Measurements from ENCODE around the gene ERBIN.
"Not testable (repeated sequence)": the region's sequence is repeated elsewhere in the genome, so short reads cannot be mapped to it uniquely, and the experiment has no call there.

The ERBIN gene

GRCh38 chr5:66002415-66002814 lies 76.0 kb downstream of the ERBIN start:
- no peak for DNase-seq (ENCODE audit: low read depth in 2 of 2)

- no peak for DNase-seq (ENCODE audit: low read depth in 2 of 2)
These were observed 77.8 kb downstream of the ERBIN start for GRCh38 chr5:66004216-66004615.

- DNase-seq (ENCODE audit: low read depth in 2 of 2): no peak
These were observed 82.9 kb downstream of the ERBIN start for GRCh38 chr5:66009277-66009676.

GRCh38 chr5:66010476-66010875 lies 84.1 kb downstream of the ERBIN start:
- no peak for DNase-seq (ENCODE audit: low read depth in 2 of 2)

- DNase-seq (ENCODE audit: low read depth in 2 of 2): no peak
These were observed 85.9 kb downstream of the ERBIN start for GRCh38 chr5:66012271-66012670.

- DNase-seq (ENCODE audit: low read depth in 2 of 2): no peak
These were observed 87.0 kb downstream of the ERBIN start for GRCh38 chr5:66013397-66013796.

- no peak for DNase-seq (ENCODE audit: low read depth in 2 of 2)
These were observed 87.5 kb downstream of the ERBIN start for GRCh38 chr5:66013906-66014305.

- no peak for DNase-seq (ENCODE audit: low read depth in 2 of 2)
These were observed 89.0 kb downstream of the ERBIN start for GRCh38 chr5:66015196-66015960.

GRCh38 chr5:66021585-66021984 lies 95.2 kb downstream of the ERBIN start:
- DNase-seq (ENCODE audit: low read depth in 2 of 2): no peak

GRCh38 chr5:66039296-66039695 lies 112.9 kb downstream of the ERBIN start:
- no peak for DNase-seq (ENCODE audit: low read depth in 2 of 2)

GRCh38 chr5:66039701-66040100 lies 113.3 kb downstream of the ERBIN start:
- DNase-seq (ENCODE audit: low read depth in 2 of 2): no peak

GRCh38 chr5:66041627-66042026 lies 115.3 kb downstream of the ERBIN start:
- DNase-seq (ENCODE audit: low read depth in 2 of 2): no peak

- no peak for DNase-seq (ENCODE audit: low read depth in 2 of 2)
These were observed 130.9 kb downstream of the ERBIN start for GRCh38 chr5:66057239-66057638.

GRCh38 chr5:66061320-66061719 lies 134.9 kb downstream of the ERBIN start:
- DNase-seq (ENCODE audit: low read depth in 2 of 2): not testable (repeated sequence)

GRCh38 chr5:66063061-66063460 lies 136.7 kb downstream of the ERBIN start:
- DNase-seq (ENCODE audit: low read depth in 2 of 2): not testable (repeated sequence)

GRCh38 chr5:66066826-66067225 lies 140.5 kb downstream of the ERBIN start:
- DNase-seq (ENCODE audit: low read depth in 2 of 2): no peak

GRCh38 chr5:66072031-66072430 lies 145.7 kb downstream of the ERBIN start:
- no peak for DNase-seq (ENCODE audit: low read depth in 2 of 2)

- no peak for DNase-seq (ENCODE audit: low read depth in 2 of 2)
These were observed 148.5 kb downstream of the ERBIN start for GRCh38 chr5:66074901-66075300.

- no peak for DNase-seq (ENCODE audit: low read depth in 2 of 2)
These were observed 154.3 kb downstream of the ERBIN start for GRCh38 chr5:66080664-66081063.

- DNase-seq (ENCODE audit: low read depth in 2 of 2): no peak
These were observed 163.0 kb downstream of the ERBIN start for GRCh38 chr5:66089384-66089783.

GRCh38 chr5:66100851-66101250 lies 174.5 kb downstream of the ERBIN start:
- no peak for DNase-seq (ENCODE audit: low read depth in 2 of 2)

- DNase-seq (ENCODE audit: low read depth in 2 of 2): no peak
These were observed 186.8 kb downstream of the ERBIN start for GRCh38 chr5:66113160-66113559.

GRCh38 chr5:66118304-66118703 lies 191.9 kb downstream of the ERBIN start:
- DNase-seq (ENCODE audit: low read depth in 2 of 2): no peak

All from stimulated activated CD4-positive, alpha-beta T cell treated with anti-CD3 and anti-CD28 coated beads, Interleukin-12 subunit alpha, Interleukin-12 subunit beta, amount 100 ng/mL, for 24 hours (primary cell).